GM18909 (cell line): ENCODE measurements around the gene CCR5AS.
"Not testable (repeated sequence)": the region's sequence is repeated elsewhere in the genome, so short reads cannot be mapped to it uniquely, and the experiment has no call there.

Experiments used
- ATAC-seq: cut with Tn5 transposase; IDR thresholded peaks from one replicate; pipeline ENCODE4 v1.9.1; 2021; ENCODE audit warnings: mild to moderate bottlenecking; ENCODE audit not compliant: unreplicated experiment, poor library complexity

The CCR5AS gene

GRCh38 chr3:46407970-46408369 lies 1.1 kb upstream of the CCR5AS start:
- ATAC-seq, result no peak

GRCh38 chr3:46406443-46406787 lies 451 bp downstream of the CCR5AS start:
- ATAC-seq, result no peak

- no peak for ATAC-seq
Measured at GRCh38 chr3:46405301-46406019, 1.4 kb downstream of the CCR5AS start.

GRCh38 chr3:46402902-46403301 lies 4.0 kb downstream of the CCR5AS start:
- ATAC-seq, result not testable (repeated sequence)

GRCh38 chr3:46401579-46401978 lies 5.3 kb downstream of the CCR5AS start:
- no peak for ATAC-seq

- ATAC-seq, result no peak
Measured at GRCh38 chr3:46400846-46401245, 6.0 kb downstream of the CCR5AS start.

GRCh38 chr3:46400000-46400734 lies 6.7 kb downstream of the CCR5AS start:
- no peak for ATAC-seq

- ATAC-seq, result no peak
Measured at GRCh38 chr3:46399557-46399956, 7.3 kb downstream of the CCR5AS start.

GRCh38 chr3:46399098-46399497 lies 7.8 kb downstream of the CCR5AS start:
- ATAC-seq, result no peak

GRCh38 chr3:46398186-46398955 lies 8.5 kb downstream of the CCR5AS start:
- ATAC-seq, result no peak

GRCh38 chr3:46397111-46397510 lies 9.8 kb downstream of the CCR5AS start:
- ATAC-seq, result no peak

GRCh38 chr3:46395766-46396530 lies 10.9 kb downstream of the CCR5AS start:
- ATAC-seq, result no peak

- no peak for ATAC-seq
Measured at GRCh38 chr3:46395210-46395661, 11.6 kb downstream of the CCR5AS start.

GRCh38 chr3:46393554-46394434 lies 13.1 kb downstream of the CCR5AS start:
- ATAC-seq, result no peak

- no peak for ATAC-seq
Measured at GRCh38 chr3:46393011-46393410, 13.9 kb downstream of the CCR5AS start.

GRCh38 chr3:46391526-46391925 lies 15.3 kb downstream of the CCR5AS start:
- ATAC-seq, result not testable (repeated sequence)

GRCh38 chr3:46389306-46389705 lies 17.6 kb downstream of the CCR5AS start:
- ATAC-seq, result no peak

- ATAC-seq, result not testable (repeated sequence)
Measured at GRCh38 chr3:46388847-46389246, 18.0 kb downstream of the CCR5AS start.

- ATAC-seq, result no peak
Measured at GRCh38 chr3:46386205-46386604, 20.7 kb downstream of the CCR5AS start.
